PFSK-1 (cell line): ENCODE data around the gene KRTAP10-1.

Experiments
- POLR2AphosphoS5 ChIP-seq: IDR thresholded peaks from 2 replicates; pipeline ENCODE4 v1.6.1; 2012; ENCODE audit warnings: low read depth, mild to moderate bottlenecking, control low read depth, low read length, moderate library complexity
- SIN3A ChIP-seq: IDR thresholded peaks from 2 replicates; pipeline ENCODE4 v1.6.1; 2012; ENCODE audit warnings: mild to moderate bottlenecking, low read length, moderate library complexity, borderline replicate concordance; ENCODE audit not compliant: insufficient read depth
- TAF1 ChIP-seq: IDR thresholded peaks from 2 replicates; pipeline ENCODE4 v1.6.1; 2012; ENCODE audit warnings: low read length, control low read depth, borderline replicate concordance; ENCODE audit not compliant: insufficient read depth
- TF ChIP-seq, protein P1 (sequence below), 2 experiments: IDR thresholded peaks; 2 replicates each; pipeline versions ENCODE4 v1.6.1 to v1.8.0; 2011 to 2012; ENCODE audit warnings: low read depth in 2 of 2, low read length in 2 of 2, control low read depth in 1 of 2, inconsistent platforms in 1 of 2, mild to moderate bottlenecking in 1 of 2, moderate library complexity in 1 of 2; ENCODE audit not compliant: insufficient read depth in 1 of 2

DNA sequence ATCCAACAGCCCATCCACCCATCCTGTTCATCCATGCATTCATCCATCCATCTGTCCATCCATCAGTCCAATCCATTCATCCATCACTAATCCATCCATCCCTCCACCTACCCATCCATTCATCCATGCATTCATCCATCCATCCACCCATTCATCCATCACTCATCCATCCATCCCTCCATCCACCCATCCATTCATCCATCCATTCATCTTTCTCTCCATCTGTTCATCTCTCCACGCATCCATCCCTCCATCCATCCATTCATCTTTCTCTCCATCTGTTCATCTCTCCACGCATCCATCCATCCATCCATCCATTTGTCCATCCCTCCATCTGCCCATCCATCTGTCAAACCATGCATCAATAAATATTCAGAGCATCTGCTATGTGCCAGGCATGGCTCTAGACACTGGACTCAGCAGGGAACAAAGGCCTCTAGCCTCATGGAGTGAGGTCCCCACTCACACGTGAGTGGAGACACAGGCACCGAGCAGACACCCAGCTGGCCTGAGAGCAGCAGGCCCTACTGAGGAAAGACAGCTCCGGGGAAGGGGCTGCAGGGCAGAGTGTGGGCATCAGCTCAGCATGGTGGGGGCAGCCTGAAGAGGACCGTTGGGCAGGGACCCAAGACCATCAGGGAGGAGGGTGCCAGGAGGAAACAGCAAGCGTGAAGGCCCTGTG, 9.6 kb downstream of the KRTAP10-1 start:
- TF ChIP-seq TAF1 (no peak), SIN3A (no peak), POLR2AphosphoS5 (no peak)
- TF ChIP-seq, protein P1, sequence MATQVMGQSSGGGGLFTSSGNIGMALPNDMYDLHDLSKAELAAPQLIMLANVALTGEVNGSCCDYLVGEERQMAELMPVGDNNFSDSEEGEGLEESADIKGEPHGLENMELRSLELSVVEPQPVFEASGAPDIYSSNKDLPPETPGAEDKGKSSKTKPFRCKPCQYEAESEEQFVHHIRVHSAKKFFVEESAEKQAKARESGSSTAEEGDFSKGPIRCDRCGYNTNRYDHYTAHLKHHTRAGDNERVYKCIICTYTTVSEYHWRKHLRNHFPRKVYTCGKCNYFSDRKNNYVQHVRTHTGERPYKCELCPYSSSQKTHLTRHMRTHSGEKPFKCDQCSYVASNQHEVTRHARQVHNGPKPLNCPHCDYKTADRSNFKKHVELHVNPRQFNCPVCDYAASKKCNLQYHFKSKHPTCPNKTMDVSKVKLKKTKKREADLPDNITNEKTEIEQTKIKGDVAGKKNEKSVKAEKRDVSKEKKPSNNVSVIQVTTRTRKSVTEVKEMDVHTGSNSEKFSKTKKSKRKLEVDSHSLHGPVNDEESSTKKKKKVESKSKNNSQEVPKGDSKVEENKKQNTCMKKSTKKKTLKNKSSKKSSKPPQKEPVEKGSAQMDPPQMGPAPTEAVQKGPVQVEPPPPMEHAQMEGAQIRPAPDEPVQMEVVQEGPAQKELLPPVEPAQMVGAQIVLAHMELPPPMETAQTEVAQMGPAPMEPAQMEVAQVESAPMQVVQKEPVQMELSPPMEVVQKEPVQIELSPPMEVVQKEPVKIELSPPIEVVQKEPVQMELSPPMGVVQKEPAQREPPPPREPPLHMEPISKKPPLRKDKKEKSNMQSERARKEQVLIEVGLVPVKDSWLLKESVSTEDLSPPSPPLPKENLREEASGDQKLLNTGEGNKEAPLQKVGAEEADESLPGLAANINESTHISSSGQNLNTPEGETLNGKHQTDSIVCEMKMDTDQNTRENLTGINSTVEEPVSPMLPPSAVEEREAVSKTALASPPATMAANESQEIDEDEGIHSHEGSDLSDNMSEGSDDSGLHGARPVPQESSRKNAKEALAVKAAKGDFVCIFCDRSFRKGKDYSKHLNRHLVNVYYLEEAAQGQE (IDR thresholded peaks at IDR 0.05; ENCODE audit: insufficient read depth in 1 of 2, low read depth in 2 of 2, low read length in 2 of 2): no peak
